Tibial nerve (tissue), 4 donors: ENCODE data around the gene OCIAD2.

ENCODE experiments used
- EP300 ChIP-seq, 2 donors: sonication (generic); formaldehyde crosslinking; IDR thresholded peaks; one replicate each; pipeline ENCODE4 v1.6.1; 2017; ENCODE audit warnings: antibody characterized with exemption in 2 of 2, mild to moderate bottlenecking in 1 of 2
- TF ChIP-seq, protein P1 (sequence below), 5 experiments: fragments of 200-600 bp in 3 of 5; fragments of 450-650 bp in 2 of 5; sonication (generic) in 3 of 5; IDR thresholded peaks; one replicate each; pipeline ENCODE4 v1.5.1; 2016 to 2019; ENCODE audit warnings: antibody characterized with exemption in 5 of 5, mild to moderate bottlenecking in 3 of 5, moderate library complexity in 2 of 5

DNA sequence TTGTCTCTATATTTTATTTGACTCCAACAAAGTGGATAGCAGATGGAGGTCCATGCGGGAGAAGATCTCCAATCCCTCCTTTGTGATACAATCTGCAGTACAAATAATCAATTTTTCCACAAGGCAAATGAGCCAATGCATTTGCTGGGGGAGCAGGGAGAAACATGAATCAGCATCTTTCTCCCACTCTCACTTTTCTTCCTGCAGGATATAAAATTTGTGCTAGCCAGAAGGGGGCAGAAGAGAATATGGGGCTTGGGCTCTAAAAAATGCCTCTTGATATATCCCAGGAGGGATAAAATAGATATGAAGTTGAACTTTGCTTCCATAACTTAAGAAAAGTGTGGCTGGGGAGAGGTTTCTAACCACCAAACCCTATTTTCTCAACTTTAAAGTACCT, 41.2 kb upstream of the OCIAD2 start:
- TF ChIP-seq, protein P1, sequence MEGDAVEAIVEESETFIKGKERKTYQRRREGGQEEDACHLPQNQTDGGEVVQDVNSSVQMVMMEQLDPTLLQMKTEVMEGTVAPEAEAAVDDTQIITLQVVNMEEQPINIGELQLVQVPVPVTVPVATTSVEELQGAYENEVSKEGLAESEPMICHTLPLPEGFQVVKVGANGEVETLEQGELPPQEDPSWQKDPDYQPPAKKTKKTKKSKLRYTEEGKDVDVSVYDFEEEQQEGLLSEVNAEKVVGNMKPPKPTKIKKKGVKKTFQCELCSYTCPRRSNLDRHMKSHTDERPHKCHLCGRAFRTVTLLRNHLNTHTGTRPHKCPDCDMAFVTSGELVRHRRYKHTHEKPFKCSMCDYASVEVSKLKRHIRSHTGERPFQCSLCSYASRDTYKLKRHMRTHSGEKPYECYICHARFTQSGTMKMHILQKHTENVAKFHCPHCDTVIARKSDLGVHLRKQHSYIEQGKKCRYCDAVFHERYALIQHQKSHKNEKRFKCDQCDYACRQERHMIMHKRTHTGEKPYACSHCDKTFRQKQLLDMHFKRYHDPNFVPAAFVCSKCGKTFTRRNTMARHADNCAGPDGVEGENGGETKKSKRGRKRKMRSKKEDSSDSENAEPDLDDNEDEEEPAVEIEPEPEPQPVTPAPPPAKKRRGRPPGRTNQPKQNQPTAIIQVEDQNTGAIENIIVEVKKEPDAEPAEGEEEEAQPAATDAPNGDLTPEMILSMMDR (IDR thresholded peaks at IDR 0.05): no peak
- no peak for TF ChIP-seq EP300 (IDR thresholded peaks at IDR 0.05)
